ENCODE measurements around the gene ALK.

ALK gene

GRCh38 chr2:29567906-29568520 lies 353.4 kb downstream of the ALK start:
- DNase-seq: no peak

GRCh38 chr2:29563697-29564096 lies 357.7 kb downstream of the ALK start:
- DNase-seq: no peak

DNA sequence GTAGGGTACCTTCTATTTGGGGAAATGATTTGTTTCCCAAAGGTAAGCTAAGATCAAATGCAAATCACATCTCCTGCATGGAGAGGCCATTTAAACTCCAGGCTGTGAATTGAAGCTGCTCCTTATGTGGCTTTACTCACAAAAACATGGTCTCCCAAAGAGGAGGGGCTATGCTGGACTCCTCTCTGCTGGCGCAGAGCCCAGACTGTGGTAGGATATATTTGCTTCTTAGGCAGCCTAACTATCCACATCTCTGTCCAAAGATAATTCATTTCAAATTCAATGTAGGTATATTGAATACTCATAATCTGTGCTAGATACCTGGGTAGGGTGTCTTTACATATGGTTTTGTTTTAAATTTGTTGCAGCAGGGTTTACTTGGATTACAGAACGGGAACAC lies 358.5 kb downstream of the ALK start:
- no peak for DNase-seq

- DNase-seq: no peak
These were observed 359.1 kb downstream of the ALK start for GRCh38 chr2:29562319-29562718.

- no peak for DNase-seq
These were observed 359.8 kb downstream of the ALK start for GRCh38 chr2:29561628-29562027.

DNA sequence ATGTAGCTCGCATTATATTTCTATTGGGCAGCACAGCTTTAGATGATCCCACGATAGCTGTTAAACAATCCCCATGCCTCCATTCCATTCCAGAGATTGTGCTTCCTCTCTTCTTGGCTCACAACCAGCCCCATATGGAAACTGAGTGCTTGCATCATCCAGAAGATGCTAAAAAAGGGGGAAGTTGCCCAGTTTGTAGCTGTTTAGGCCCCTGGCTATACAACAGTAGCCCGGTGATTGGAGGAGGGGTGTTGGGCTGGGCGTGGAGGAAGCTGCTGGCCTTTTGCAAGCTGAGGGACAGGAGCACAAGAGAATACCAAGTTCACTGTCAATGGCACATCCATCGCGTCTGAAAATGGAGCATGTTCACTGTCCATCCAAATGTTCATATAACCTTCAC lies 360.2 kb downstream of the ALK start:
- DNase-seq: no peak

- DNase-seq: no peak
These were observed 360.8 kb downstream of the ALK start for GRCh38 chr2:29560566-29560965.

DNA sequence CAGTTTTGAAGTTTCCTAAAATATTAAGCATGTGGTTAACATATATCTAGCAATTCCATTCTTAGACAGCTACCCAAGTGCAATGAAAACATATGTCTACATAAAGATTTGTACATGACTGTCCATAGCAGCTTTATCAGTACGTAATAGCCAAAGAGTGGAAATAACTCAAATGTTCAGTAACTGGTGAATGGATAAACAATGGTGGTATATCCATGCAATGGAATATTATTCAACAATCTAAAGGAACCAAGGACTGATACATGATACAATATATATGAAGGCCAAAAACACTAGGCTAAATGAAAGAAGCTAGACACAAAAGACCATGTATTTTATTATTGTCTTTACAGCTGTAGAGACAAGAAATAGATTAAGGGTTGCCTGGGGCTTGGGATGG lies 361.4 kb downstream of the ALK start:
- no peak for DNase-seq

DNA sequence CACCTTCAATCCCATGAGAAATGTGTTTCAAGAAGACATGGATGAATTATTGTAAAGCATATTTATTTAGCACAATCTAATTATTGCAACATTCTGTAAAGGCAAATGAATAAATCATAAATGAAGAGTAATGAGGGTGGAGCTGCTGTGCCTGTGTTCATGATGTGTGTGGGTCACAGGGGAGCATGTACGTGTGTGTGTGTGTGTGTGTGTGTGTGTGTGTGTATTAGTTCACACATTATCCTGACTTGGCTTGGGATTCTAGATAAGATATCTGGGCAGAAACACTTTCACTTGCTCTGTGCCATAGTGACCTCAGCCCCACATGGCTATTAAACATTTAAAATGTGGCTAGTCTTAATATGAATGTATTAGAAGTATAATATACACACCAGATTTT lies 361.8 kb downstream of the ALK start:
- DNase-seq: no peak

GRCh38 chr2:29558097-29558496 lies 363.3 kb downstream of the ALK start:
- no peak for DNase-seq

DNA sequence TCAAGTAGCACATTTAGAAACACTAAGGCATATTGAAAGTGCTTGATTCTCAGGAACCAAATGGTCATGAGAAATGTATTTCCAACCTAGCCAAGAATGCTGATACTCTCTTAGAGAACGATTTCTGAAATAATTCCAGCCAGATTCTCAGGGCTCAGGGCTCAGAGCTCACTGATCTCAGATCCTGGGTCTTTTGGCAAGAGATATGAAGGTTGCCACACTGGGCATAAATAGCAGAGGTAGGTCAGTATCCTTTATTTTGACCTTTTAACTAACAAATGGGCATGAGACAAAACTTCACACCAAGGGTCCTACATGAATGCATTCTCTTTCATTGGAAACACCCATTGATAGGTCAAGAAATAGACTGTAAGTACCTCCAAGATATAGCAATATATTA lies 364.1 kb downstream of the ALK start:
- DNase-seq: no peak

- DNase-seq: no peak
These were observed 372.4 kb downstream of the ALK start for GRCh38 chr2:29549069-29549380.

DNA sequence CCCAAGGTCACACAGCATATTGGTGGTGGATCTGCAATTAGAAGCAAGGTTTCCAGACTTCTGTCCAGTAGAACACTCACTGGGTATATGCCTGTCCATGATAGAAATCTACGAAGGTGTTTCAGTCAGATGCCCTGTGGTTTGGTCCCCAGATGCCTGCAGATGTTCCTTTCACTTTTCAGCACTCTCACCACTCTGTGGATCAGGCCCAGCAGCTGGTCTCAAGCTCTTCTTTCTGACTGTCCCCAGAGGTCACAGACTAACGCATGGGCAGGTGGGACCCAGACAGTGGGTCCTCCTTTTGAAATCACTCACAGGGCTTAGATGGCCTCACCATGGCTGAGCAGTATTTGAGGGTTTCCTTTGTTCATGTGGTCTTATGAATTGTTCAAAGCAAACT lies 376.5 kb downstream of the ALK start:
- DNase-seq: no peak

DNA sequence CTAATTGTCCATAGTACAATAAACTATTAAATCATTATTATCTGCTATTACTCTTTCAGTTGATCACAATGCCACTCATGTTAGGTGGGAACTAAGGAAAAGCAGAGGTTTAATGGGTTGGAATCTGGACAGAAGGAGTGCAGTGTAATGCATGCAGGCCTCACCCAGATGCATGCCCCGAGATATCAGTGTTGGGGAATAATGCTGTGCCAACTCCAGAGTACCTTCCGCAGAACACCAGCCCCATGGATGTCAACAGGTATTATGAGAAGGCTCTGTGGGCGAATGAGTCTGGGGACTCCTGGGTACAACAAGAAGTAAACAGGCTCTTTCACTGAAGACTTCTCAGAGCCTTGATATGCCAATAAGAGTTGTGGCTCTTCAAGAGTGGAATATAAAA lies 377.4 kb downstream of the ALK start:
- DNase-seq: no peak

DNA sequence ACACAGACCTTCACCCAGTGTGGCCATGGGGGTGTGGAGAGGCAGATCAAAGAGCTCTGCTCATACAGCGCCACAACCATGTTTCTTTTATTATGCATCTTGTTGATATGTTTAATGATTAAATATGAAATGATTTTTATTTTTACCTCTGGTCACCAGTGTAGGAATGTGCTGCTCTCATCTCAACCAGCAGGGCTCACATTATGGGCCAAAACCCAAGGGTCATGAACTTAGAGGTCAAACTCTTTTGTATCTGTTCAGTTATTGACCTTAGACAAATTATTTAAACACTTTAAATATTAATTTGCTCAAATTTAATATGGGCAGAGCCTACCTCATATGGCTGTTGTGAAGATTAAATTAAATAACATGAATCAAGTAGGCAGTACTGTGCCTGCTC lies 386.2 kb downstream of the ALK start:
- DNase-seq: no peak

DNA sequence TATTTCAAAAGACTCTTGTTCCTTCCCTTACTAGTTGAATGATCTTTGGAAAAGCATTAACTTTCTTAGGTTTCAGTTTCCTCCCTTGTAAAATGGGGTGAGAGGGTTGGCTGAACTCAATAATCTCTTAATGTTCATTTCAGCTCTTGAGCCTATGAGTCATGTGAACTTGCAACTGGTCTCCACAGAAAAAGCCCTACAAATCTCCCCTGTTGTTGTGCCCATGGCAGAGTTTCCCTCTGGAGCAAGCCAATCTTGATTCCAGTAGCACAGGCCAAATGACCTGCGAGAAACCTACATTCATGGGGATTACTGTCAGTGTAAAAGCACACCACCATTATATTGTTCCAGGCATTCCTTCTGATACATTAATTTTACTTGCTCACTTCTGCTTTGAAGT lies 388.9 kb downstream of the ALK start:
- no peak for DNase-seq

GRCh38 chr2:29531626-29532025 lies 389.8 kb downstream of the ALK start:
- no peak for DNase-seq

- DNase-seq: no peak
These were observed 391.1 kb downstream of the ALK start for GRCh38 chr2:29530281-29530680.

GRCh38 chr2:29528891-29529520 lies 392.4 kb downstream of the ALK start:
- DNase-seq: peak; percentile 30 to 50

DNA sequence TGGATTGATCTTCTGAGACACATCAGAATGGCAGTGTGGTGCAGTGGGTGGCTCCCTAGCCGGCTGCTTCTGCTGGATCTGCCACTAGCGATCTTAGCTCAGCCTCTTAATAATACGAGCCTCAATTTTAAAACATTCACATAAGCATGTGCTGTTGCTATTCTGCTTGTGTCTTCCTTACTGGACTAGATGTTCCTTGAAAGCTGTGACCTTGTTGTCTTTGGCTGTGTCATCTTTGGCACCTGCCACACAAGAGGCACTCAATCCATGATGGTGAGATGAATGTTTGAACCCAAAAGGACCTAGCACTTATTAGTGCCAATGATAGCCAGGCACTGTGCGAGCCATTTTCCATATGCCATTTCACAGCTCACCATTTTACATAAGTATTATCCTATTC lies 393.0 kb downstream of the ALK start:
- no peak for DNase-seq

- DNase-seq: no peak
These were observed 393.4 kb downstream of the ALK start for GRCh38 chr2:29527947-29528346.

DNA sequence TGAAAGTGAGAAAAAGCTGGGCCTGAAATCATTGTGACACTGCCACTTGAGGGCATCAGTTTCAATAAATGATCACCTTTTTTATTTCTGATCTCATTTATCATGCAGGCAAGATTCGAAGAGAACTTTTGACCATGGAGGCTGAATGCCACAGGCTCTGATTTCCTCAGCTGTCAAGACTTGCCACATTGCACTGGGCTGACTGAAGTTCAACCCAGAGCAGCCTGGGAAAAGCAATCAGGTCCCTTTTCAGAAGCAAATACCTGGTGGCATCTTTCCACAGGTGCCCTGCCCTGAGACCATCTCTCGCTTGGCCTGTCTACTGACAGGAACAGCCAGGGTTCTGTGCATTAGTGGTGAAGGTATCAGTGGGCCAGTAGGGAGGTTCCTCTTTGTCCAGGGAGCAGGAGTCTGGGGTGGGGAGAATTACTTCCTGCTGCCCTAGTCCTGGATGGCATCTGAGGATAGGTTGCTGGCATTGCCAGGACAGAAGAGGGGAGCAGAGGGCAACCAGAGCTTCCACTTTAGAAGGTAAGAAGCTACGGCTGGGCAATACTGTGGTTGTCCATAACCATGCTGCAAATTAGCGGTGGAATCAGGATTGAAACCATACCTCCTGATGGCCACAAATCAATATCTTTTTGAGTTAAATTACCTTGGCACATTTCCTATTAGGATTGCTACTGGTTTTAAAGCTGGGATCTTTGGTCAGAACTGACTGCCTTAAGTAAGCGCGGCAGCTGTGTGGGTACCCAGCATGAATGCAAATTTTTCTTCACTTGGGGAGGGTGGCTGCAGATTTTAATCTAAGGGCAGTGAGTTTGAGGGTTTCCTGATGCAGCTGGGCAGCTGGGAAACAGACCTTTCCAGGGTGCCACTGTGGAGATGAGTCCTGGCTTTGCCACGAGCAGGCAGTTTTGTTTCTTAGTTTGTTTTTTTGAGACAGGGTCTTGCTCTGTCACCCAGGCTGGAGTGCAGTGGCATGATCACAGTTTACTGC lies 394.5 kb downstream of the ALK start:
- DNase-seq: no peak

- DNase-seq: no peak
These were observed 395.5 kb downstream of the ALK start for GRCh38 chr2:29525921-29526320.

DNA sequence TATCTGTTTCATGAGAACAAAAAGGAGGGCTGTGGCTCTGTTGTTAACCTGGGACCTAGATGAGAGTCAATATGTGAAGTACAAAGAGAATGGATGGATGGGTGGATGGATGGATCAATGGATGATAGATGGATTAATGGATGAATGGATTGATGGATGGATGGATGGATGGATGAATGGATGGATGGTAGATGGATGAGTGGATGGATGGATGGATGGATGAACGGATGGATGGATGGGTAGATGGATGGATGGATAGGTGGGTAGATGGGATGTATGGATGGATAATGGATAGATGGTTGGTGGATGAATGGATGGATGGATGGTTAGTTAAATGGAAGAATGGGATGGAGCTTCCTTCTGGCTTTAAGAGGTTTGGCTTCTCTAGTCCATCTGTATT lies 396.7 kb downstream of the ALK start:
- DNase-seq: no peak

Measured in SHP77 (cell line).